Endodermal cell (in vitro differentiated cells): ENCODE results near the gene NSUN2. TPM values are rescaled to one million over a fixed set of nuclear protein-coding genes. Genes with fewer than 3 reads are reported as not detected.
A peak's percentile ranks its signal among the peaks of the same experiment; 100 is the strongest.

ENCODE experiments used
- DNase-seq: peaks from one replicate; pipeline ENCODE4 v3.0.0-alpha.2; 2017
- H3K27ac ChIP-seq: 2 replicates; pipeline ENCODE4 v1.5.1; 2013; ENCODE audit warnings: mild to moderate bottlenecking, low read depth, low read length, moderate library complexity
- H3K27me3 ChIP-seq: 2 replicates; pipeline ENCODE4 v1.6.1; 2013; ENCODE audit warnings: mild to moderate bottlenecking, low read length, moderate library complexity; ENCODE audit not compliant: insufficient read depth, control insufficient read depth, poor library complexity, severe bottlenecking
- H3K36me3 ChIP-seq: 2 replicates; pipeline ENCODE4 v1.7.0; 2013; ENCODE audit warnings: mild to moderate bottlenecking, low read length, moderate library complexity; ENCODE audit not compliant: control insufficient read depth, insufficient read depth
- H3K4me1 ChIP-seq: one replicate; pipeline ENCODE4 v1.7.0; 2013; ENCODE audit warnings: low read length; ENCODE audit not compliant: control insufficient read depth, insufficient read depth
- H3K4me3 ChIP-seq: 2 replicates; pipeline ENCODE4 v1.5.1; 2013; ENCODE audit warnings: mild to moderate bottlenecking, low read length, moderate library complexity
- H3K9ac ChIP-seq: 2 replicates; pipeline ENCODE4 v1.6.1; 2013; ENCODE audit warnings: mild to moderate bottlenecking, low read length, moderate library complexity; ENCODE audit not compliant: poor library complexity, severe bottlenecking; ENCODE audit errors: extremely low read depth
- H3K9me3 ChIP-seq: 2 replicates; pipeline ENCODE4 v1.6.1; 2013; ENCODE audit warnings: mild to moderate bottlenecking, low read length, moderate library complexity; ENCODE audit not compliant: control insufficient read depth
- H3K27ac Mint-ChIP-seq: 2 replicates; pipeline ENCODE4 v1.8.0; 2020; ENCODE audit warnings: mixed read lengths
- H3K27me3 Mint-ChIP-seq: 2 replicates; pipeline ENCODE4 v1.8.0; 2021; ENCODE audit warnings: mild to moderate bottlenecking, mixed read lengths; ENCODE audit not compliant: insufficient read depth
- H3K36me3 Mint-ChIP-seq: 2 replicates; pipeline ENCODE4 v1.8.0; 2020; ENCODE audit warnings: low read depth, mixed read lengths
- H3K4me1 Mint-ChIP-seq: 2 replicates; pipeline ENCODE4 v1.8.0; 2020; ENCODE audit warnings: mixed read lengths
- H3K4me3 Mint-ChIP-seq: 2 replicates; pipeline ENCODE4 v1.8.0; 2020; ENCODE audit warnings: mild to moderate bottlenecking, moderate library complexity, mixed read lengths
- H3K9me3 Mint-ChIP-seq: 2 replicates; pipeline ENCODE4 v1.8.0; 2020; ENCODE audit warnings: mild to moderate bottlenecking, mixed read lengths
- WGBS, 2 experiments: methylation state at CpG; one replicate each; pipeline versions ENCODE4 v1.1.5 to v1.1.7; 2013; ENCODE audit warnings: missing lambda C conversion rate in 2 of 2, mixed read lengths in 1 of 2; ENCODE audit not compliant: insufficient coverage in 1 of 2, insufficient read length in 1 of 2; 5-methylcytosine and 5-hydroxymethylcytosine counted together
- total RNA-seq, 2 donors: library from RNA; stranded (reverse); fragmentation: NEBNext Ultra II Directional in 1 of 2; extraction: Animal tissue kit (Norgen Biotek cat#: 25700) in 1 of 2; gene quantifications; 2 replicates in 1 of 2; 3 replicates in 1 of 2; pipeline ENCODE4 v1.2.1, GENCODE V29; 2021
- TF ChIP-seq, protein P1 (sequence below): fragments of 200-600 bp; sonication (generic); conservative IDR thresholded peaks from 2 replicates; pipeline ENCODE4 v1.5.0; 2021; ENCODE audit warnings: antibody characterized with exemption, mild to moderate bottlenecking

NSUN2 gene
- total RNA-seq, 2 donors from 2014 or later = 71.8 to 90.8 TPM

DNA sequence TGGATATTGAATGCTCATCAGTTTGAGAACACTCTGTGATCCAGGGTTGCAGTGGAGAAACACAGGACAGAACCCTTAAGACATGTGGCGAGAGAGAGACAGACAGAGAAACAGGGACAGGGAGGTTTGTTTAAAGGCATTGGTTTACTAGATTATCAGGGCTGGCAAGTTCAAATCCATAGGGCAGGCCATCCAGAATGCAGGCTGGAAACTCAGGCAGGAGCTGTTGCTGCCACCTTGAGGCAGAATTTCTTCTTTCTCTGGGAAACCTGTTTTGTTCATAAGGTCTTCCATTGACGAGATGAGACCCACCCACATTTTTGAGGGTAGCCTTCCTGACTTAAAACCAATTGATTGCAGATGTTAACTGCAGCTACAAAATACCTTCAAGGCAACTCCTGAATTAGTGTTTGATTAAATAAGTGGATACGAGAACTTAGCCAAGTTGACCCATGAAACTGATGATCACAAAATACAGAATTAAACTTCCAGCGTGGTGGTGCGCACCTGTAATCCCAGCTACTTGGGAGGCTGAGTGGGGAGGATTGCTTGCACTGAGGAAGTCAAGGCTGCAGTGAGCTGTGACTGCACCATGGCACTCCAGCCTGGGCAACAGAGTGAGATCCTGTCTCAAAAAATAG is 55.9 kb downstream of the NSUN2 start:
- Histone ChIP-seq H3K9me3 (no peaks in the 10 kb centered on the region), H3K4me1 (no peaks in the 10 kb centered on the region), H3K27me3 (peaks cover 19% of the 10 kb centered on the region), H3K4me3 (no peak overlapping the region), H3K27ac (no peak overlapping the region), H3K9ac (no peak overlapping the region), H3K36me3 (no peaks in the 10 kb centered on the region)
- DNase-seq = peak; percentile 72
- peaks cover 51% of the 10 kb centered on the region for H3K27me3 Mint-ChIP-seq
- no peak overlapping the region for H3K4me3 Mint-ChIP-seq
- peaks cover 20% of the 10 kb centered on the region for H3K9me3 Mint-ChIP-seq
- TF ChIP-seq, protein P1, sequence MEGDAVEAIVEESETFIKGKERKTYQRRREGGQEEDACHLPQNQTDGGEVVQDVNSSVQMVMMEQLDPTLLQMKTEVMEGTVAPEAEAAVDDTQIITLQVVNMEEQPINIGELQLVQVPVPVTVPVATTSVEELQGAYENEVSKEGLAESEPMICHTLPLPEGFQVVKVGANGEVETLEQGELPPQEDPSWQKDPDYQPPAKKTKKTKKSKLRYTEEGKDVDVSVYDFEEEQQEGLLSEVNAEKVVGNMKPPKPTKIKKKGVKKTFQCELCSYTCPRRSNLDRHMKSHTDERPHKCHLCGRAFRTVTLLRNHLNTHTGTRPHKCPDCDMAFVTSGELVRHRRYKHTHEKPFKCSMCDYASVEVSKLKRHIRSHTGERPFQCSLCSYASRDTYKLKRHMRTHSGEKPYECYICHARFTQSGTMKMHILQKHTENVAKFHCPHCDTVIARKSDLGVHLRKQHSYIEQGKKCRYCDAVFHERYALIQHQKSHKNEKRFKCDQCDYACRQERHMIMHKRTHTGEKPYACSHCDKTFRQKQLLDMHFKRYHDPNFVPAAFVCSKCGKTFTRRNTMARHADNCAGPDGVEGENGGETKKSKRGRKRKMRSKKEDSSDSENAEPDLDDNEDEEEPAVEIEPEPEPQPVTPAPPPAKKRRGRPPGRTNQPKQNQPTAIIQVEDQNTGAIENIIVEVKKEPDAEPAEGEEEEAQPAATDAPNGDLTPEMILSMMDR = peak; percentile 77
- no peak overlapping the region for H3K27ac Mint-ChIP-seq
- WGBS, 2 experiments = 67 to 81% methylated on average over 4 to 5 of the region's 5 CpGs
- no peaks in the 10 kb centered on the region for H3K4me1 Mint-ChIP-seq
- no peaks in the 10 kb centered on the region for H3K36me3 Mint-ChIP-seq

DNA sequence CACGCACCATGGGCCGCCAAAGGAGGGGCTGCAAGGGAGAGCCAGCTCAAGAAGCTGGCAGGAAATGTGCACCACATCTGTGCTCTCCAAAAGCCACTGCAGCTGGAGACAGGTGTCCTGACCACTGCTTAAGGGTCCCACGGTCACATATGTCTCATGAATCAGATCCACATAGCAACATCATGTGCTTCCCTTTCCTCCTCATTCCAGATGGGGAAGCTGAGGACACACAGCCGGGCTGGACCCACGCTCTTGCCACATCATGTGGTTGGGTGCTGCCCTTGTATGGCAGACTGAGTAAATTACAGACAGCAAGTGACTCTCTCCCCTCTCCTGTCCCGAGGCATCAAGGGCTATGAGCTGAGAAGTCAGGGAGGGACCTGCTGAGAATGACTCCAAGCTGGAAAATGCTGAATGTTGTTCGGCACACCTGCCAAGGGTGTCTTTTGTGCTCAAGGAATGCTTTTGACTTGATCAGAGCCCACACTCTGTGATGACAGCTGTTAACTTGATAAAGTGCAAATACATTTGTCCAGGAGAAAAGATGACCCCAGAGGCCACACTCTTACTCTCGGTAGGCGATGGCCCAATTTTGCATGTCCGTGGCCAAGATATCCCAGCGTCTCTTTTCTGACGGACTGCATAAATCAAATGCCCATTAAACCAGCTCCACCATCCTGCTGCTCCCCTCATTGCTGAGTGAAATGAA is 58.2 kb downstream of the NSUN2 start:
- Mint-ChIP-seq H3K4me1 (no peaks in the 10 kb centered on the region), H3K27me3 (peaks cover 36% of the 10 kb centered on the region), H3K27ac (no peak overlapping the region), H3K36me3 (no peaks in the 10 kb centered on the region), H3K4me3 (no peak overlapping the region), H3K9me3 (peaks cover 20% of the 10 kb centered on the region)
- no peak for DNase-seq
- no peak overlapping the region for H3K9ac ChIP-seq
- H3K4me3 ChIP-seq = no peak overlapping the region
- no peaks in the 10 kb centered on the region for H3K36me3 ChIP-seq
- no peaks in the 10 kb centered on the region for H3K9me3 ChIP-seq
- WGBS, 2 experiments = 87% methylated on average over 11 to 12 of the region's 12 CpGs
- no peak overlapping the region for H3K27ac ChIP-seq
- H3K27me3 ChIP-seq = peaks cover 4% of the 10 kb centered on the region
- TF ChIP-seq, protein P1 = no peak
- no peaks in the 10 kb centered on the region for H3K4me1 ChIP-seq

- Histone ChIP-seq H3K4me3 (no peak overlapping the region), H3K27me3 (no peaks in the 10 kb centered on the region), H3K9me3 (no peaks in the 10 kb centered on the region), H3K36me3 (no peaks in the 10 kb centered on the region), H3K27ac (no peak overlapping the region), H3K9ac (no peak overlapping the region), H3K4me1 (no peaks in the 10 kb centered on the region)
- Mint-ChIP-seq H3K9me3 (peaks cover 18% of the 10 kb centered on the region), H3K27me3 (peaks cover 31% of the 10 kb centered on the region), H3K4me1 (no peaks in the 10 kb centered on the region), H3K27ac (no peak overlapping the region), H3K36me3 (no peaks in the 10 kb centered on the region), H3K4me3 (no peak overlapping the region)
- 85 to 91% methylated on average over 8 to 11 of the region's 11 CpGs for WGBS, 2 experiments
- no peak for DNase-seq
- TF ChIP-seq, protein P1 = no peak
Observed at GRCh38 chr5:6574111-6574510, 58.7 kb downstream of the NSUN2 start.
